Hippocampal formation (tissue), 2 donors: ENCODE results near the gene LZTS3.
A peak's percentile ranks its signal among the peaks of the same experiment; 100 is the strongest.
"Not testable (repeated sequence)": the region's sequence is repeated elsewhere in the genome, so short reads cannot be mapped to it uniquely, and the experiment has no call there.

Experiments
- DNase-seq, 2 donors: peaks; one replicate each; lab custom pipeline; 2025; lab: John Stamatoyannopoulos, UW

LZTS3 gene

DNA sequence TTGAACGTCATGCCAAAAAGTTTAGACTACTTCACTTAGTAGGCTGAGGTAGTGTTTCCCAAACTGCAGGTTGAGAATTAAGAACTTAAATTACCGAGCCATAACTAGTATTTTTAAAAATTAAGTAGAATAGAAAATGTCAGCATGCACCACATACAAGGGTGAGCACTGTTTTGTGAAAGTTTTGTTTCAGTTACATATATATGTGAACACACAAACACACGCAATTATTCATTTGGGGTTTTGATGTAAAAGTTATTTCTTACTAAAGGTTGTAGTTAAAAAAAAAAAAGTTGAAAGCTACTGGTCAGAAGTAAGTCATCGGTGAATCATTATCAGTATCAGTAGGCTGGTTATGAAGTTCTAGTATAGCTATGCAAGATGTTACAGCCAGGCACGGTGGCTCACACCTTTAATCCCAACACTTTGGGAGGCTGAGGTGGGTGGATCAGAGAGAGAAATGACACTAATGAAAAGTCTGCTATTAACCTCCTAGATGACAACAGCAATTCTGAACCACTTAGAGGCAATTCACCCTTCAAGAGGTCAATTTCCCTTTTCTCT lies 37.8 kb downstream of the LZTS3 start:
- no peak for DNase-seq

DNA sequence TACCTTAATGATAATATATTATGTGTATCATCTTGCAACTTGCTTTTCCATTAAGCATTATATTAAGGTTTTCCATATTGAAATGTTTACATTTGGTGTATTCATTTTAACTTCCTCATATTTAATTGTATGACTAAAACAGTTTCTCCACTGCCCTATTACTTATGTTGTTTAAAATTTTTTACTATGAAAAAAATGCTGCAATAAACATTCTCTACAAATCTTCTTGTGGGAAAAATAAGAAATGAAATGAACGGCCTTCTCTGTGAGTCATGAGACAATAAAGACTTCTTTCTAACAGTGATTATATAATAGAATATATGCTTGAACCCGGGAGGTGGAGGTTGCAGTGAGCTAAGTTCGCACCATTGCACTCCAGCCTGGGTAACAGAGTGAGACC lies 39.2 kb downstream of the LZTS3 start:
- DNase-seq = no peak

DNA sequence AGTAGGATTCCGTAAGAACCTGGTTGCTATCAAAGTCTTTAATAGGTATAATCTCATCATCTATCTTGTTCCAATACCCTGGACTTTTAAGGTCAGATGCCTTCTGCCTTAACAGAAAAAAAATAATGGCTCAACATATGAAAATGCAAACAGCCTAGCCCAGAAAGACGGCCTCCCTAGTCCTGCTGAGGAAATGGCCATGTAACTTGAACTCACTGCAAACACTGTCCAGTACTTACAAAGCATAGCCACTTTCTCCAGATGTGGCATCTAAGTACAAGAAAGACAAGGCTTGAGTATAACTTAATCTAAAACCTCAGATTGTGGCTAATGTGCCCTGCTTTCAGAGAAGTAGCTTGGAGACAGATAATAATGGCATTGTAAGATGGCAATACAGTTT lies 40.2 kb downstream of the LZTS3 start:
- DNase-seq = no peak

DNA sequence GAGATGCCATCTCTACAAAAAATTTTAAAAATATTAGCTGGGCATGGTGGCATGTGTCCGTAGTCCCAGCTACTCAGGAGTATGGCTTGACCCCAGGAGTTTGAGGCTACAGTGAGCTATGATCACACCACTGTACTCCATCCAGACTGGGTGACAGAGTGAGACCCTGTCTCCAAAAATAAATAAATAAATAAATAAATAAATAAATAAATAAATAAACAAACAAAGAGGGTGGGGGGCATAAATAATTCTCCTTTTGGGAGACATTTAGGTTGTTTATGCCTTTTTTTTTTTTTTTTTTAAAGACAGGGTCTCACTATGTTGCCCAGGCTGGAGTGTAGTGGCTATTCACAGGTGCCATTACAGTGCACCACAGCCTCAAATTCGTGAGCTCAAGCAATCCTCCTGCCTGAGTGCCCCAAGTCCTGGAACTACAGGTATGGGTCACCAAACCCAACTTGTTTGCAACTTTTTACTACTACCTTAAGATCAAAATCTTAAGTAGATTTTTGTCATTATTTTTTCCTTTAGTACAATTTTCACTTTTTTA lies 43.2 kb downstream of the LZTS3 start:
- DNase-seq = no peak

DNA sequence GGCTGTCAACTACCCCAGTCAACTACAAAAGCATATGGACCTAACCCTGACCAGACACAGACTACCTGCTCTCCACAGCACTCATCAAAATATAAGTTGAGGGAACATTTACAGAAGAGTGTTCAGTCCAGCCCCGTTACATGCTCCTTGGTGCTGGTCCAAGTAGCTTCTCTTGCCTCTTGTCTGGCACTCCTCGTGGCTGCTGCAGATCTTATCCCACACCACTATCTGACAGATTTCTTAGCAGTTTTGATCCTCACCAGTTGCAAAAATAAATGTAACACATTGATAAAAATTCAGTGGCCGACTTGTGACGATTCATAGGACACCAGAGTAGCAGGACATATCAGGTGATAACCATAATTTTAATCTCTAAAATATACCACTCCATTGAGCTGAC lies 44.3 kb downstream of the LZTS3 start:
- no peak for DNase-seq

DNA sequence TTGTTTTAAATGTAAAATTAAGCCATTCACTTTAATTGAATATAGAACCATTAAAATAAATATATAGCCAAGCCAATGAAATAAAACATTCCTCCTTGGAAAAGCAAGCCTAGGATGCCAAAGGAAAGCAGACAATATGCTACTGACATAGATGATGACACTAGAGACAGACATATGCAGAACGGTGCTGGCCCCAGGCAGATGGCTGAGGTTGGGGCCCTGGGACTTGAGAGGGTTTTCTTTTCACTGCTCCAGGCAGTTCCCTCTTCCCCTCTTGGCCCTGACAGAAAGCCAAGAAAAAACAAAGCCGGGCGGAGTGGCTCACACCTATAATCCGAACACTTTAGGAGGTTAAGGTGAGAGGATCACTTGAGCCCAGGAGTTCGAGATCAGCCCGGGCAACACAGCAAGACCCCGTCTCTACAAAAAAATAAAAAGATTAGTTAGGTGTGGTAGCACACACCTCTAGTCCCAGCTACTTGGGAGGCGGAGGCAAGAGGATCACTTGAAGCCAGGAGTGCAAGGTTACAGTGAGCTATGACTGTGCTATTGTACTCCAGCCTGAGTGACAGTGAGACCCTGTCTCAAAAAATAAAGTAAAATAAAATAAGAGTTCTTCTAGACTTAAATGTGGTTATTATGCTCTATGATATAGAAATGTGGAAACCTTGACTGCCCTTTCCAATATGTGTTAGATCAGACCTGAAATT lies 44.9 kb downstream of the LZTS3 start:
- DNase-seq = no peak

DNA sequence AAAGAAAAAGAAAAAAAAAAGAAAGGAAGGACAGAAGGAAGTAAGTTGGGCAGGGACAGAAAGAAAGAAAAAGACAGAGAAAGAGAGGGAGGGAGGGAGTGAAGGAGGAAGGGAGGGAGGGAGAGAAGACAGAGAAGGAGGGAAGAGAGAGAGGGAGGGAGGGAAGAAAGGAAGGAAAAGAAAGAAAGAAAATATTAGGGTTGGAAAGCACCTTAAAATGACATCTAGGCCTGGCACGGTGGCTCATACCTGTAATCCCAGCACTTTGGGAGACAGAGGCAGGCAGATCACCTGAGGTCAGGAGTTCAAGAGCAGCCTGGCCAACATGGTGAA lies 46.9 kb downstream of the LZTS3 start:
- DNase-seq = no peak

DNA sequence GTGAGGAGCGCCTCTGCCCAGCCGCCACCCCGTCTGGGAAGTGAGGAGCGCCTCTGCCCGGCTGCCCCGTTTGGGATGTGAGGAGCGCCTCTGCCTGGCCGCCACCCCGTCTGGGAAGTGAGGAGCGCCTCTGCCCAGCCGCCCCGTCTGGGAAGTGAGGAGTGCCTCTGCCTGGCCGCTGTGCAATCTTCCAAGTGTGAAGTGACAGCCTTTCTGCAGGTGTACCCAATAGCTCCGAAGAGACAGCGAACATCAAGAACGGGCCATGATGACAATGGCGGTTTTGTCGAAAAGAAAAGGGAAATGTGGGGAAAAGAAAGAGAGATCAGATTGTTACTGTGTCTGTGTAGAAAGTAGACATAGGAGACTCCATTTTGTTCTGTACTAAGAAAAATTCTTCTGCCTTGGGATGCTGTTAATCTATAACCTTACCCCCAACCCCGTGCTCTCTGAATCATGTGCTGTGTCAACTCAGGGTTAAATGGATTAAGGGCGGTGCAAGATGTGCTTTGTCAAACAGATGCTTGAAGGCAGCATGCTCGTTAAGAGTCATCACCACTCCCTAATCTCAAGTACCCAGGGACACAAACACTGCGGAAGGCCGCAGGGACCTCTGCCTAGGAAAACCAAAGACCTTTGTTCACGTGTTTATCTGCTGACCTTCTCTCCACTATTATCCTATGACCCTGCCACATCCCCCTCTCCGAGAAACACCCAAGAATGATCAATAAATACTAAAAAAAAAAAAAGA lies 47.4 kb downstream of the LZTS3 start:
- not testable (repeated sequence) for DNase-seq

DNA sequence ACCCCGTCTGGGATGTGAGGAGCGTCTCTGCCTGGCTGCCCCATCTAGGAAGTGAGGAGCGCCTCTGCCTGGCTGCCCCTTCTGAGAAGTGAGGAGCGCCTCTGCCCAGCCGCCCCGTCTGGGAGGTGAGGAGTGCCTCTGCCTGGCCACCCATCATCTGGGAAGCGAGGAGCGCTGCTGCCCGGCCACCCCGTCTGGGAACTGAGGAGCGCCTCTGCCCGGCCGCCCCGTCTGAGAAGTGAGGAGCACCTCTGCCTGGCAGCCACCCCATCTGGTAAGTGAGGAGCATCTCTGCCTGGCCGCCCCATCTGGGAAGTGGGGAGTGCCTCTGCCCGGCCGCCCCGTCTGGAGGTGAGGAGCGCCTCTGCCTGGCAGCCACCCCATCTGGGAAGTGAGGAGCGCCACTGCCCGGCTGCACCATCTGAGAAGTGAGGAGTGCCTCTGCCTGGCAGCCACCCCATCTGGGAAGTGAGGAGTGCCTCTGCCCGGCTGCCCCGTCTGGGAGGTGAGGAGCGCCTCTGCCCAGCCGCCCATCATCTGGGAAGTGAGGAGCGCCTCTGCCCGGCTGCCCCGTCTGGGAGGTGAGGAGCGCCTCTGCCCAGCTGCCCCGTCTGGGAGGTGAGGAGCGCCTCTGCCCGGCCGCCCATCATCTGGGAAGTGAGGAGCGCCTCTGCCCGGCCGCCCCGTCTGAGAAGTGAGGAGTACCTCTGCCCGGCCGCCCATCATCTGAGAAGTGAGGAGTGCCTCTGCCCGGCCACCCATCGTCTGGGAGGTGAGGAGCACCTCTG lies 48.4 kb downstream of the LZTS3 start:
- DNase-seq = not testable (repeated sequence)

DNA sequence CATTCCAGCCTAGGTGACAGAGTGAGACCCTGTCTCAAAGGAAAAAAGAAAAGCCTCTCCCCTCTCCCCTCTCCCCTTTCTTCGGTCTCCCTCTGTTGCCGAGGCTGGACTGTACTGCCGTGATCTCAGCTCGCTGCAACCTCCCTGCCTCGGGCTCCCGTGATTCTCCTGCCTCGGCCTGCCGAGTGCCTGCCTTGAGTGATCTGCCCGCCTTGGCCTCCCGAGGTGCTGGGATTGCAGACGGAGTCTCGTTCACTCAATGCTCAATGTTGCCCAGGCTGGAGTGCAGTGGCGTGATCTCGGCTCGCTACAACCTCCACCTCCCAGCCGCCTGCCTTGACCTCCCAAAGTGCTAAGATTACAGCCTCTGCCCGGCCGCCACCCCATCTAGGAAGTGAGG lies 49.2 kb downstream of the LZTS3 start:
- not testable (repeated sequence) for DNase-seq

DNA sequence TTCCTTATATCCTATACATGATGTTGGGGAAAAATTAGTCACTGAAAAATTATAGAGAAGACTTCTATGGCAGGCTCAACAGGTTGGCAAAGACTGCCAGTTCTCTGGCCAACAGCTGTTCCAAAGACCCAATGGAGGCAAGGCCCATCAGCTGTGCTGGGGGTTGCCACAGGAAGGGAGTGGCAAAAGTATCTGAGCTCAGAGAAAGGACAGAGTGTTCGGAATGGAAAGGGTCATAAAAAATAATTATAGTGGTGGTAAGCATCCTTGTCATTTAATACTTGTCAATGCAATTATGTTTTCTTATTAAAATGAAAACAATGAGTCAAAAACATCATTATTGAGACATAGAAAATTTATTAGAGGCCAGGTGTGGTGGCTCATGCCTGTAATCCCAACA lies 49.8 kb downstream of the LZTS3 start:
- no peak for DNase-seq

DNA sequence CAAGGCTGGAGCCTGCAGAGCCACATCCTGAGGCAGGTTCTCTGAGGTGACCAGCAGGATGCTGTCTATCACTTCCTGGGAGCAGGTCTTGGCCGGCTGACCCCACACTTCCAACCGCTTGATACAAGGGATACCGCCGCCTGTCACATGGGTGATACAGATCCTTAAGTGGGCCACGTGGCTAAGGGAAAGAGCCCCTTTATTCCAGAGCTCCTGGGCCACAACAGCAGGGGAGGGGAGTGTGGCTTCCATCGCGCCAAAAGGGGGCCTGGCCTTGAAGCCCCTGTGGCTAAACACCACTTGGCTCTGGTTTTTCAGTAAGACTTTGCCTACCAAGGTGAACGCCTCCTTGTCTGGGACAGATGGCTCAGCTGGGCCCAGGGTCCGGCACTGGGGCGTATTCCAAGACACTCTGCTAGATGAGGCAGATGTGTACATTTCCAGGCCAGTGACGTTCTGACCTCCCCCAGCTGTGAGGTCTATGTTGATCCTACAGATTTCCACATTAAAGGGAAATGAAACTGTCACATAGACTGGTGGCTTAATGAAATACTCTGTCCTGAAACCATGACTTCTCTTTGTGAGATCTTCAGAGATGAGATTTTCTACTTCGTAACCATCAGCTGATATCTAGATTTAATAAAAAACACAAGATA lies 51.3 kb downstream of the LZTS3 start:
- DNase-seq = no peak

DNA sequence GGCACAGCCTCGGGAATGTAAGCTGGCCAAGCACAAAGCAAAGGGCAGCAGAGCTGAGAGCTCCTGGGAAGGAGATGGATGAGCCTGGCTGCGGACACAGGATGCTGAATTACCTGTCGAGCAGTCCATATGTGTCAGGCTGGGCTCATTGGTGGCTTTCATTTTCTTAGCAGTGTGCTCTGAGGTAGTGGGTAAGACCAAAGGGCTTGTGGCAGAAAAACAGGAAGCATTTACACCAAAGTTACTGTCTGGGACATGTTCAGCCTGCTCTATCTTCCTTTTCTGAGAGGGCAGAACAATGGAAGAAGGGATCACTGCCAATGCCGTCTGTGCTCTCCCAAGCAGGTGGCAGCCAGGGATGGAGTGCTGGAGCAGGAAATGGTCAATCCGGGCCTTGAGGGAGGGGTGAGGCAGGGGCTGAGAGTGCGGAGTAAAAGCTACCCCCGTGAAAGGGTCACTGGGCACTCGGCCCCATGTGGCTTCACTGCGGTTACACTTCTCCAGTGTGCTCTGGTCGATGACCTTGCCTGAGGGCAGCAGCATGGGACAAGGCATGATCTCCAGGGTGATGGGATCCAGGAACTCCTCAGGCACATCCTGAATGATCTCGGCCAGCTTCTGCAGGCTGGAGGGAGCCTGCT lies 52.0 kb downstream of the LZTS3 start:
- no peak for DNase-seq

DNA sequence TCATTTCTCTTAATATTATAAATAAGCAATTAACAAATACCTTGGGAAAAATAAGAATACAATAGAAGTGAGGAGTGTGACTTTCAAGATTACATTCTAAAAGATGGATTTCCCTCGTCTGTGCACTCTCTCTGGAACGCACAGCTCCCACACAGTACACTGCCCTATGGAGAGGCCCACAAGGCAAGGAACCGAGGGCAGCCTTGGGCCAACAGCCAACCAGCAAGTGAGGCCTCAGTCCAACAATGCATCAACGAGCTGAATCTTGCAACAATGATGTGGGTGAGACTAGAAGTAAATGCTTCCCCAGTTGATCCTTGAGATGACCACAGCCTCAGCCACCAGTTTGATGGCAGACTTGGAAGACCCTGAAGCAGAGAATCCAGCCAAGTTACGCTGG lies 54.3 kb downstream of the LZTS3 start:
- no peak for DNase-seq

DNA sequence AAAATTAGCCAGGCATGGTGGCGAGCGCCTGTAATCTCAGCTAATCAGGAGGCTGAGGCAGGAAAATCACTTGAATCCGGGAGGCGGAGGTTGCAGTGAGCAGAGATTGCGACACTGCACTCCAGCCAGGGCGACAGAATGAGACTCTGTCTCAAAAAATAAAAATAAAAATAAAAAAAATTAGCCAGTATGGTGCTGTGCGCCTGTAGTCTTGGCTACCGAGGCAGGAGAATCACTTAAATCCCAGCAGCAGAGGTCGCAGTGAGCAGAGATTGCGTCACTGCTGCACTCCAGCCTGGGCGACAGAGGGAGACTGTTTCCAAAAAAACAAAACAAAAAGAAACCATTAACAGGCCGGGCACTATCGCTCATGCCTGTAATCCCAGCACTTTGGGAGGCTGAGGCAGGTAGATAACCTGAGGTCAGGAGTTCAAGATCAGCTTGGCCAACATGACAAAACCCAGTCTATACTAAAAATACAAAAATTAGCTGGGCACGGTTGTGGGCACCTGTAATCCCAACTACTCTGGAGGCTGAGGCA lies 55.4 kb downstream of the LZTS3 start:
- DNase-seq = peak; percentile 28 to 47

DNA sequence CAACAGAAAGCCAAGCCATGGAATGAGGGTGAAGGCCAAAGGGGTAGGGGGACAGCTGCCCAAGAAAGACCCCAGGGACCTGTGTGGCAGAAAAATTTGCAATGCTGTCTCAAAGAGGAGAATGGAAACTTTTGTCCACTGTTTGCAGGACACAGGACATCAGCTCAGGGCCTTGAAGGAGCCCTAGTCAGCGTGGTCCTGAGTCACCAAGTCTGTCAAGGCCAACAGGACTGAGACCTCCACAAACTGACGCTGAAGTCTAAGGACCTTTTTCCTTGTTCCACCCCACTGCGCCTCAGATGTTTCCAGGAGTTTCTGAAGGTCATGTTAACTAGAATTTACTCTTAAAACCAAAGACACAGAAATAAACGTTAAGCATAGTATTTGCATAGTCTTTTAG lies 57.0 kb downstream of the LZTS3 start:
- no peak for DNase-seq

DNA sequence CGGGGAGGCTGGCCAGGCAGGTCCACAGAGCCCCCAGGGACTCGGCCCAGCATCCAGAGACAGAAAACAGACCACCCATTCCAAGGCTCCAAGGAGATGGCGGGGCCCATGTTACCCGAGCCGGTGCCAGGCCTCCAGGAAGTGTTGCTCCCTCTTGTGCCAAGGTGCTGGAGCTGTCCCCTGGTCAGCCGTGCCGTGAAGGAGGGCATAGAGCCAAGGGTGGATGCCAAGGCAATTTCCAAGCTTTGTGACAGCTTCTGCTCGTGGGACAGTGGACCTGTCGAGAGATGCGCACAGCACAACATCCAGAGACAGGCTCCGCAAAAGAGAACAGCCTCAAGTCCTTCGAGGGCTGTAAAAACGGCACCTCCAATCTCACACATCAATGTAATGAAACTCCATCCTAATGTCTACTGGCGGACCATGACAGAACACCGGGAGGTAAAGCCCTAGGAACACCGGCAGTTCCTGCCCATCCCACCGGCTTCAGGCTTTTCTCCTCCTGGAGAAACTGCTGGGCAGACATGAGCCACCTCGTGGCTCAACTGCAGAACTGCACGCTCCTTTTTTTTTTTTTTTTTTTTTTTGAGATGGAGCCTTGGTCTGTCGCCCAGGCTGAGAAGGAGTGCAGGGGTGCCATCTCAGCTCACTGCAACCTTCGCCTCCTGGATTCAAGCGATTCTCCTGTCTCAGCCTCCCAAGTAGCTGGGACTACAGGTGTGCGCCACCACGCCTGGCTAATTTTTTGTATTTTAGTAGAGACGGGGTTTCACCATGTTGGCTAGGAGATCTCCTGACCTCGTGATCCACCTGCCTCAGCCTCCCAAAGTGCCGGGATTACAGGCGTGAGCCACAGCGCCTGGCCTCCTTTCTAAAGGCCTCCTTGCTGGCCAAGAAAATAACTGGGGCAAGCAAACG lies 57.9 kb downstream of the LZTS3 start:
- DNase-seq = peak in 1 of 2 donors; percentile 42
